ENCODE measurements around the gene TIE1. TPM values are rescaled to one million over a fixed set of nuclear protein-coding genes. Genes with fewer than 3 reads are reported as not detected.

Gene TIE1
- total RNA-seq, 2 experiments from 2014 or later: 0.23 to 0.75 TPM

DNA sequence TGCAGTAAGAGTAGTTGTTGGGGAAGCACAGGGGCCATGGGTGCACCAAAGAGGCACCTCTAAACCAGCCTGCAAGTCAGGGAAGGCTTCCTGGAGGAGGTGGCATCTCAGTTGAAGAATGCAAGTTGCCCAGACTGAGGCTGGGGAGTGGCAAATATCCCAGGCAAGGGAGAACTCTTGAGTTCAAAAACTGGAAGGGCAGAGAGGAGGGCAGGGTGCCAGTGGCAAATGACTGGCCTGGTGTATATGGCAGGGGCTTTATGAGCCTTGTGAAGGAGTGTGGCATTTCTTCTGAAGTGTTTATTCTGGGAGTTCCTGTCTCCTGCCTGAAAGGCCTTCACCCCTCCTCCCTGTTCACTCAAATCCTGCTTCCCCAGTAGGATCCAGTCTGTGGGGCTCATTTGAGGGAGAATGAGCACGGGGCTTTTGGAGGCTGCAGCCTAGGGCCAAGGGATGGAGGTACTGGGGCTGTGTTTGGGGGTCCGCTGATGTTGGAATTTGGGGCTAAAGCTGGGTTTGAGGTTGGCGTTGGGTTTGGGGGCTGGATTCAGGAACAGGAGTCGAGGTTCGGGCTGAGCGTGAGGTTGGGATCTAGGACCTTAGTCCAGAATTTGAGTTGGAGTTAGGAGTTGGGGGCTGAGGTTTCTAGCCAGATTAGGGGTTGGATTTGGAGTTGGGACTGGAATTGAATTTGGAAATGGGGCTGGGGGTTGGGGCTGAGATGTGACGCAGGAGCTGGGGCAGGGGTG lies 31.0 kb upstream of the TIE1 start, which contains the start of gene TMEM125:
TMEM125 (plus strand) TSS at position 357 of the 749 bp plus-strand sequence. CDS start 2,740 bp downstream, outside the sequence.
- POLR2A ChIA-PET: interaction anchor here (0.6 kb wide), 1 partner anchor 596 kb away, joined by 3 read pairs; no protein-coding TSS in a partner anchor
- peak within 1 kb of the TSS; percentile 35 for H3K4me3 Mint-ChIP-seq

DNA sequence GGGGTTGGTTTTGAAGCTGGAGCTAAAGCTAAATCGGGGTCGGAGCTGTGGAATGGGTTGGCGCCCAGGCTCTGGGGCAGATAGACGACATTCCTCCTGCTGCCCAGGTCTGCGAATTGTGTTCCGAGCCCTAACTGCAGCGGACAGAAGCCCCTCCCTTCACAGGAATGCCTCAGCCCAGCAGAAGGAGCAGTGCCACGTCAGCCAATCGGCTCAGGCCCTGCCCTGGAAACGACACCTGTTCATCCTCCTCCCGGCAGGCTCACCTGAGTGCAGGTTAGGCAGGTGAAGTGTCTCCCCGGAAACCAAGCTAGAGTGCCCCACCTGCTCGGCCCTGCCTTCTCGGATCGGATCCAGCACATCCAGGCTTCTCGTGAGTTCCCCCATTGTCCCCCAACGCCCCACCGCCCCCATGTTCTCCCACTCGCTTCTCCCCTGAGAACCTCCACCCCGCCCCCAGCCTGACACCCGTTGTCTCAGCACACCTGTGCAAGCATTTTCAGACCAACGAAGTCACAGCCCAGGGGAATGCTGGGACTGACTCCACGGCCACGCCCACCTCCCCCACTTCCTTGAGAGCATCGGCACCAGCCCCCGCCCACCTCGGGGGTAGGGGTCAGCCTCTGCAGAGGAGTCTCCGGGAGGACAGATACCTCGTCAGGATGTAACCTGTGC lies 30.2 kb upstream of the TIE1 start:
- ATAC-seq (ENCODE audit: low read depth) (no peak), DNase-seq (no peak)
- POLR2A ChIA-PET: interaction anchor here (0.6 kb wide), 1 partner anchor 597 kb away, joined by 3 read pairs; no protein-coding TSS in a partner anchor
- H3K27ac Mint-ChIP-seq: no peak overlapping the region
- peaks cover 7% of the 10 kb centered on the region for H3K36me3 Mint-ChIP-seq
- H3K27me3 Mint-ChIP-seq: peaks cover 20% of the 10 kb centered on the region
- peaks cover 7% of the 10 kb centered on the region for H3K9me3 Mint-ChIP-seq
- peaks cover 23% of the 10 kb centered on the region for H3K4me1 Mint-ChIP-seq
- peak overlapping the region; percentile 35 for H3K4me3 Mint-ChIP-seq

More for the DNA sequence above, 31.0 kb upstream of the TIE1 start, which contains the start of gene TMEM125:
- peaks cover 3% of the 10 kb centered on the region for H3K9me3 Mint-ChIP-seq
- no peak for ATAC-seq (ENCODE audit: low read depth)
- H3K27ac Mint-ChIP-seq: no peak within 1 kb of the TSS
- H3K4me1 Mint-ChIP-seq: peaks cover 19% of the 10 kb centered on the region
- peaks cover 20% of the 10 kb centered on the region for H3K27me3 Mint-ChIP-seq
- H3K36me3 Mint-ChIP-seq: peaks cover 4% of the 10 kb centered on the region
- no peak for DNase-seq

DNA sequence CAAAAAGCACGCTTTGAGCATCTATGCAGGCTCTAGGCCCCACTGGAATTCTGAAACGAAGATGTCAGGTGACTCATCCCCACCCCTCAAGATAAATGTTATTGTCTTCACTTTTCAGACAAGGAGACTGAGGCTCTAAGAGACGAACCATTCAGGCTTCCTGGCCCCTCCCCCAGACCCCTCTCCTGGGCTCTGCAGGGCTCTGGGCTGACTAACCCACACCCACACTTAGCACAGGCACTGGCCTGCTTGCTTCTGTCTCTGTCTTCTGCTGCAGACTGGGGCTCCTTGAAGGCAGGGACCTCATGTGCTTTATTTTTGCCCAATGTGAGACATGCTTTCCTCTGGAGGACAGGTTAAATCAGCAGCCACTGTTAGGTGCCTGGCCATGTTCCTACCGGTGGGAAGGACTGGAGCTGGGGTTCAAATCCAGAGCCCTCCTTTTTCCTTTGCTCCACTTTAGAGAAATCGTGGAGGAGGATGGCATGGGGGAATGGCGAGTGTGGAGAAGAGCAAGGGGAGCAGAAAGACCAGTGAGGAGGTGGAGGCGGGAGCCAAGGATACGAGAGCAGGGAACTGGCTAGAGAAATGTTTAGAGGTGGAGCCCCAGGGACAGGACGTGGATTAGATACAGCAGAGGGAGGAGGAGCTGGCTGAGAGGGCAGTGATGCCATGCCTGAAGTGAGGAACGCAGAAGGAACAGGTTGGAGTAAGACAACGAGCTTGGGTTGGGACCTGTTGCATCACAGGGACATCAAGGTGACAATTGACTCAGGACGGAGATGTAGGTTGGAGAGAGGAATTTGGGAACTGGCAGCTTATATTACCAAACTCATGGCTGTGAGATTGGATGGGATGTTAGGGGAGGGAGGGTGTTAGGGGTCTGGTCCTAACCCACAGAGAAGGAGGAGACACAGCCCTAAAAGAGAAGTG lies 29.3 kb upstream of the TIE1 start:
- H3K36me3 Mint-ChIP-seq: peaks cover 7% of the 10 kb centered on the region
- peaks cover 14% of the 10 kb centered on the region for H3K27me3 Mint-ChIP-seq
- peak overlapping the region; percentile 35 for H3K4me3 Mint-ChIP-seq
- H3K9me3 Mint-ChIP-seq: peaks cover 7% of the 10 kb centered on the region
- peaks cover 23% of the 10 kb centered on the region for H3K4me1 Mint-ChIP-seq
- ATAC-seq (ENCODE audit: low read depth): no peak
- no peak overlapping the region for H3K27ac Mint-ChIP-seq
- no peak for DNase-seq
- POLR2A ChIA-PET: interaction anchor here (0.9 kb wide), 1 partner anchor 87 kb away, joined by 3 read pairs; the partner anchor contains the start of gene CDC20

DNA sequence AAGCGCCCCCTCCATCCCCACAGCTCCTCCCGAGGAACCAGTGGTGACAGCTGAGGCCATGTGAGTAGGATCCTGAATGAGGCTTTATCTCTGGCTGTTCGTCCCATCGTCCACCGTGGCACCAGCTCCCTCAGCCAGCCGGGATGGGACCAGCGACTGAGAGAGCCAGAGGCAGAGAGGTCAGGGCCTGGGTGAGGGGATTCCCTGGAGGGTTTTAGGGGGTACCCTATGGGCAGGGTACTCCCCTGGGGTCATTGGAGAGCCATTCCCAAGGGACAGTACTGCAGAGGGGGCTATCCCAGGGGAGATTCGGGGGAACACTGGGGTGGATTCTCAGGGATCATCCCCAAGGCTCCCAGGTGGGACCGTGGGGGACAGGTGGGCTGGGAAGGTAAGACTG lies 28.6 kb upstream of the TIE1 start:
- POLR2A ChIA-PET: interaction anchor here (0.9 kb wide), 1 partner anchor 86 kb away, joined by 3 read pairs; the partner anchor contains the start of gene CDC20
- peaks cover 23% of the 10 kb centered on the region for H3K4me1 Mint-ChIP-seq
- H3K27ac Mint-ChIP-seq: no peak overlapping the region
- no peak overlapping the region for H3K4me3 Mint-ChIP-seq
- H3K9me3 Mint-ChIP-seq: peaks cover 7% of the 10 kb centered on the region
- ATAC-seq (ENCODE audit: low read depth) (no peak), DNase-seq (no peak)
- peaks cover 7% of the 10 kb centered on the region for H3K36me3 Mint-ChIP-seq
- peaks cover 11% of the 10 kb centered on the region for H3K27me3 Mint-ChIP-seq

DNA sequence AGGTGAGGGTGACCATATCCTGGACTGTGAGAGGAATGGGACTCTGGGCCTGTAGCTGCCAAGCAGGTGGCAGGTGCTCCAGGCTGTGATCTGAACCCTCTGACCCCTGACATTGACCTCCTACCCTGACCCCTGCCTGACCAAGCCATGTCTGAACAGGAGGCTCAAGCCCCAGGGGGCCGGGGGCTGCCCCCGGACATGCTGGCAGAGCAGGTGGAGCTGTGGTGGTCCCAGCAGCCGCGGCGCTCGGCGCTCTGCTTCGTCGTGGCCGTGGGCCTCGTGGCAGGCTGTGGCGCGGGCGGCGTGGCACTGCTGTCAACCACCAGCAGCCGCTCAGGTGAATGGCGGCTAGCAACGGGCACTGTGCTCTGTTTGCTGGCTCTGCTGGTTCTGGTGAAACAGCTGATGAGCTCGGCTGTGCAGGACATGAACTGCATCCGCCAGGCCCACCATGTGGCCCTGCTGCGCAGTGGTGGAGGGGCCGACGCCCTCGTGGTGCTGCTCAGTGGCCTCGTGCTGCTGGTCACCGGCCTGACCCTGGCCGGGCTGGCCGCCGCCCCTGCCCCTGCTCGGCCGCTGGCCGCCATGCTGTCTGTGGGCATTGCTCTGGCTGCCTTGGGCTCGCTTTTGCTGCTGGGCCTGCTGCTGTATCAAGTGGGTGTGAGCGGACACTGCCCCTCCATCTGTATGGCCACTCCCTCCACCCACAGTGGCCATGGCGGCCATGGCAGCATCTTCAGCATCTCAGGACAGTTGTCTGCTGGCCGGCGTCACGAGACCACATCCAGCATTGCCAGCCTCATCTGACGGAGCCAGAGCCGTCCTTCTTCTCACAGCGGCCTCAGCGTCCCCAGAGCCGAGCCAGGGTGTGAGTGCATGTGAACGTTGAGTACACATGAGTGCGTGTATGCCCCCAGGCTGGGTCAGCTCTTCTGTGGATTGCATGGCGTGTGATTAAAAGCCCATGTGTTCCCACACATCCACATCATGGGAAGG lies 27.9 kb upstream of the TIE1 start:
- no peak for ATAC-seq (ENCODE audit: low read depth)
- no peak overlapping the region for H3K4me3 Mint-ChIP-seq
- POLR2A ChIA-PET: no interaction called here

DNA sequence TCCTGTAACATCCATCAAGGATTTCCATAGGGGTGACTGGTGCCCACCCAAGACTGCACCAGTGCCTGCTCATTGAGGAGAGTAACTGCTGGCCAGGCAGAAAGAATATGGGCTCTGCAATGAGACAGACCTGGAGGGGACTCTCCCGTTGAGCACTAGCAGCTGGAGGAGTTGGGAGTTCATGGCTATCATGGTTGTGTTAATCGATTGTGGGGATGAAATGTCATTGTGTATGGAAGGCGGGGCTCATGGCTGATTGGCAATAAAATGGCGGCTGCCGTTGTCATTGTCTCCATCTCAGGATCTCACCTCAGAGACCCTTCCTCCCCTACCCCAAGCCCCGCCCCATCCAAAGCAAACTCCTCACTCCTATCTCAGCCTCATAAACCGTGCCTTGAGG lies 27.1 kb upstream of the TIE1 start:
- no peak for ATAC-seq (ENCODE audit: low read depth)
- H3K36me3 Mint-ChIP-seq: peaks cover 7% of the 10 kb centered on the region
- no peak for DNase-seq
- peak overlapping the region; percentile 100 for H3K27ac Mint-ChIP-seq
- peaks cover 23% of the 10 kb centered on the region for H3K4me1 Mint-ChIP-seq
- H3K4me3 Mint-ChIP-seq: no peak overlapping the region
- peaks cover 7% of the 10 kb centered on the region for H3K9me3 Mint-ChIP-seq
- POLR2A ChIA-PET: no interaction called here
- peaks cover 9% of the 10 kb centered on the region for H3K27me3 Mint-ChIP-seq

More for the DNA sequence above, 27.9 kb upstream of the TIE1 start:
- H3K27ac Mint-ChIP-seq: peak overlapping the region; percentile 51
- no peak for DNase-seq
- peaks cover 7% of the 10 kb centered on the region for H3K9me3 Mint-ChIP-seq
- H3K36me3 Mint-ChIP-seq: peaks cover 7% of the 10 kb centered on the region
- peaks cover 23% of the 10 kb centered on the region for H3K4me1 Mint-ChIP-seq
- peaks cover 9% of the 10 kb centered on the region for H3K27me3 Mint-ChIP-seq

DNA sequence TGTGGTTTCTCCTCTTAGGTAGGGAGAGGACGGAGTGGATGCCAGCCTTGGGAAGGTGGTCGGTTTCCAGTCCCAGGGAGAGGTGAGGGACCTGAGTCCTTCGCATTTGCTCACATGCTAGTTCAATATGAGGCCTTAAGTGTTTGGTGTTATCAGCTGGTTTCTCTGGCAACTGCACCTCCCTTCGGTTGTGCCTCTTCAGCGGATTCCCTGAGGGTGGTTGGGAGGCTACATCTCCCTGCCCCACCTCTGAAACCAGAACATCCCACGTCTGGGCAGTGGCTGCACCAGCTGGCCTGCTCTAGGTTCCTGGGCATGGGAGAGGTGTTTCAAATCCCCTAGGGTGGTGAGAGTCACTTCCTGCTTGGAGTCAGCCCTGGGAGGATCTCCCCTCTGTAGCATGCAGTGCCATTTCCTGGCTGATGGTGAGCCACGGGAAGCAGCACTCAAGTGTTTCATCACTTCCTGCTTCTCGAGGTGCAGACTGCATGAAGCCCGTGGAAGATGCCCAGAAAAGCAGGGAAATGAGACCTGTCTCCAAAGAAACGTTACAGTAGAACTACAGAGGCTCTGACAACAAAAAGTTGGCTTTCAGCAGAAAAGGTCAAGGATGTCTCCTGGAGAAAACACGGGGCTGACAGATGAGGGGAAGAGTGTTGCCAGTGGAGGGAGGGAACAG lies 26.5 kb upstream of the TIE1 start:
- peaks cover 9% of the 10 kb centered on the region for H3K27me3 Mint-ChIP-seq
- H3K9me3 Mint-ChIP-seq: peaks cover 7% of the 10 kb centered on the region
- H3K4me3 Mint-ChIP-seq: peak overlapping the region; percentile 74
- H3K4me1 Mint-ChIP-seq: peaks cover 23% of the 10 kb centered on the region
- peaks cover 7% of the 10 kb centered on the region for H3K36me3 Mint-ChIP-seq
- POLR2A ChIA-PET: interaction anchor here (2.0 kb wide), 1 partner anchor 84 kb away, joined by 4 read pairs; the partner anchor contains the start of gene CDC20
- peak overlapping the region; percentile 100 for H3K27ac Mint-ChIP-seq
- ATAC-seq (ENCODE audit: low read depth) (peak; percentile 92), DNase-seq (peak; percentile 56)

DNA sequence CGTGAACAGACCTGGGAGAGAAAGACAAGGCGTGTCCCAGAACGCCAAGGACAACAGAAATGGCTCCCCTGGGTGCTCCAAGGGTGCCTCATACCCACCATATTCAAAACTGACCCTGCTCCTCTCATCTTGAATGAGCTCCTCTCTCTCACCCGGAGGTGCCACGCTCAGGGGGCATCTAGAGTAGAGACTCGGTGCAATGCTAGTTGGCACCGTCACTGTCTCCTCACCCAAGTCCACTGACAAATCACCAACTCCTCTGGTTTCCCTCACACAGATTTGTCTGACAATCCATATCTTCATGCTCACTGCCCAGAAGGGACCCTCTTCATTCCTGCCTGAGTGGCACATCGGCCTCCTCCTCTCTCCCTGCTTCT lies 26.0 kb upstream of the TIE1 start:
- POLR2A ChIA-PET: interaction anchor here (0.9 to 2.0 kb wide), 2 partner anchors 84 to 89 kb away, joined by 3 to 4 read pairs; partner anchors contain the start of gene CDC20
- H3K9me3 Mint-ChIP-seq: peaks cover 7% of the 10 kb centered on the region
- H3K4me1 Mint-ChIP-seq: peaks cover 23% of the 10 kb centered on the region
- H3K36me3 Mint-ChIP-seq: peaks cover 7% of the 10 kb centered on the region
- no peak for DNase-seq
- H3K27ac Mint-ChIP-seq: peak overlapping the region; percentile 100
- H3K4me3 Mint-ChIP-seq: peak overlapping the region; percentile 74
- H3K27me3 Mint-ChIP-seq: peaks cover 8% of the 10 kb centered on the region
- no peak for ATAC-seq (ENCODE audit: low read depth)

DNA sequence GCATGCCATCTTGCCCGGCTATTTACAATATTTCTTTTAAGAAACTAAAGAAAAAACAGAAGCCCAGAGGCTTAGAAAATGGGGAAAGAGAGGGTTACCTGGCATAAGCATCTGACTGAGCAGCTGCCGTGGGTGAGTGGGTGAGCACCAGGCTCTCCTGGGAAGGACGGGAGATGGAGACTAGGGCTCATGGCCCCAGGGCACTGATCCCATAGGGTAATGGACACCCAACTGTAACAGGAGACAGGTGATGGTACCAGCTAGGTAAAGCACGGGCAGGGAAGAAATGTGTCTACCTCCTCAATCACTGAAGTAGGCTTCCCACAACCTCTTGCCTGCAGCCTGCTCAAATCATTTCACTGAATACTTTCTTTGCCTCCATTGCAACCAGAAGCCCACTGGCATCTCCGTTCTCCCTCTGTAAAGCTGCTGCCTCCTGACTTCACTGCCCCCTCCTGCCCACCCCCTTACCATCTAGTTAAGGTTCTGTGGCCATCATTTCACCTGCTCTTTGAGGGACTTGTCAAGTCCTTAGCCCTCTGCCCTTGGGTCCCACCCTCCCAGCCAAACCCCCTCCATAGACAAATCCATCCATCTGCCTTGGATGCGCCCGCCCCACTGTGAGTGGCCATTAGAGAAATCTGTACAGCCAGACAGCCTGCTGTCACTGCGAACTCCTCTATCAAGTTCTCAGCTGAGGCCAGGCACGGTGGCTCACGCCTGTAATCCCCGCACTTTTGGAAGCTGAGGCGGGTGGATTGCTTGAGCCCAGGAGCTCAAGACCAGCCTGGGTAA lies 24.8 kb upstream of the TIE1 start:
- Mint-ChIP-seq H3K4me1 (peaks cover 18% of the 10 kb centered on the region), H3K27ac (peak overlapping the region; percentile 100), H3K36me3 (peaks cover 7% of the 10 kb centered on the region), H3K4me3 (no peak overlapping the region), H3K27me3 (peaks cover 3% of the 10 kb centered on the region), H3K9me3 (peaks cover 7% of the 10 kb centered on the region)
- ATAC-seq (ENCODE audit: low read depth): no peak
- peak; percentile 17 for DNase-seq
- POLR2A ChIA-PET: interaction anchor here (1.9 to 2.0 kb wide), 2 partner anchors 9 to 83 kb away, joined by 4 read pairs; partner anchors contain the start of genes C1orf210 and CDC20

DNA sequence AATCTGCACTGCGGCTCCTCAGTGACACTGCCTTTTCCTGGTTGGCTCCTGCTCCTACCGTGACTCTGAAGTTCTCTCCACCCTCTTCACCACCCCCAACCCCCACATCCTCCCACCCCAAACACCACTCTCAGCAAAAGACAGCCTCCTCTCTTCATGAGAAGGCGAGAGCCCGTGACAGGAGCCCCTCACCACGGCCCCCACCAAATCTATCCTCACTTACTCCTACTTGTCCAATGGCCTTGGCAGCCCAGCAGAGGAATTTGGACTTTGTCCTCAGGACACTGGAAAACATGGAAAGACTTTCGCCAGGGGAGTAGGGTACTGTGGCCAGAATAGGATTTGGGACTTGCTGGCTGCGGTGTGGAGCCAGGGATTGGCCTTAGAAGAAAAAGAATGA lies 24.1 kb upstream of the TIE1 start:
- peak overlapping the region; percentile 28 for H3K27ac Mint-ChIP-seq
- DNase-seq (no peak), ATAC-seq (ENCODE audit: low read depth) (no peak)
- H3K36me3 Mint-ChIP-seq: peaks cover 7% of the 10 kb centered on the region
- H3K4me1 Mint-ChIP-seq: peaks cover 13% of the 10 kb centered on the region
- POLR2A ChIA-PET: interaction anchor here (1.9 kb wide), 1 partner anchor 9 kb away, joined by 4 read pairs; the partner anchor contains the start of gene C1orf210
- peaks cover under 1% of the 10 kb centered on the region for H3K27me3 Mint-ChIP-seq
- peaks cover 7% of the 10 kb centered on the region for H3K9me3 Mint-ChIP-seq
- H3K4me3 Mint-ChIP-seq: no peak overlapping the region

Measured in activated naive CD8-positive, alpha-beta T cell treated with anti-CD3 and anti-CD28 coated beads, Interleukin-2, amount 10 ng/mL, durations not matched to agents 7 days and 5 days (primary cell).